Naive thymus-derived CD4-positive, alpha-beta T cell (primary cell): ENCODE measurements around the gene ADGRF3. TPM values are rescaled to one million over a fixed set of nuclear protein-coding genes. Genes with fewer than 3 reads are reported as not detected.
A peak's percentile ranks its signal among the peaks of the same experiment; 100 is the strongest.
"Not testable (repeated sequence)": the region's sequence is repeated elsewhere in the genome, so short reads cannot be mapped to it uniquely, and the experiment has no call there.

Experiments used
- ATAC-seq: fragments of 150-1000 bp; cut with Tn5 transposase; 2 replicates; pipeline ENCODE4 v1.10.0; 2021; ENCODE audit warnings: mild to moderate bottlenecking, moderate library complexity
- CTCF ChIA-PET: fragments of 350-600 bp; sonication (Branson Sonifier 250); formaldehyde crosslinking; loops from one replicate; lab custom pipeline; 2021; ENCODE audit warnings: antibody characterized with exemption; lab: Charles Lee
- POLR2A ChIA-PET: fragments of 350-600 bp; sonication (Branson Sonifier 250); formaldehyde crosslinking; loops from one replicate; lab custom pipeline; 2021; ENCODE audit warnings: antibody characterized with exemption, inconsistent platforms; lab: Charles Lee
- DNase-seq, 9 donors: peaks; one replicate each; pipeline versions ENCODE4 v3.0.0 to v3.0.0-alpha.2; 2020 to 2022; ENCODE audit warnings: mixed read lengths in 1 of 9
- H3K27ac ChIP-seq: one replicate; pipeline ENCODE4 v1.7.0; 2013; ENCODE audit warnings: mild to moderate bottlenecking, low read depth, low read length, moderate library complexity
- H3K27me3 ChIP-seq, 2 donors: one replicate each; pipeline ENCODE4 v1.7.0; 2013; ENCODE audit warnings: low read length in 2 of 2, mild to moderate bottlenecking in 2 of 2, moderate library complexity in 2 of 2; ENCODE audit not compliant: control insufficient read depth in 2 of 2, insufficient read depth in 2 of 2
- H3K36me3 ChIP-seq, 3 experiments: 1 replicate in 2 of 3; 2 replicates in 1 of 3; pipeline ENCODE4 v1.7.0; 2013; ENCODE audit warnings: low read length in 3 of 3, mild to moderate bottlenecking in 3 of 3, moderate library complexity in 1 of 3; ENCODE audit not compliant: insufficient read depth in 3 of 3, control insufficient read depth in 2 of 3
- H3K4me1 ChIP-seq, 2 donors: one replicate each; pipeline ENCODE4 v1.7.0; 2013; ENCODE audit warnings: low read length in 2 of 2, mild to moderate bottlenecking in 2 of 2, moderate library complexity in 1 of 2; ENCODE audit not compliant: control insufficient read depth in 2 of 2, insufficient read depth in 2 of 2
- H3K4me3 ChIP-seq: 2 replicates; pipeline ENCODE4 v1.7.0; 2013; ENCODE audit warnings: mild to moderate bottlenecking, low read length
- H3K9me3 ChIP-seq, 3 experiments: 1 replicate in 2 of 3; 2 replicates in 1 of 3; pipeline ENCODE4 v1.7.0; 2013; ENCODE audit warnings: low read length in 3 of 3; ENCODE audit not compliant: control insufficient read depth in 2 of 3
- H3K27ac Mint-ChIP-seq, 9 donors: one replicate each; pipeline ENCODE4 v1.8.0; 2020 to 2022; ENCODE audit warnings: mixed read lengths in 9 of 9, mild to moderate bottlenecking in 8 of 9, moderate library complexity in 5 of 9, inconsistent platforms in 2 of 9
- H3K27me3 Mint-ChIP-seq, 5 donors: one replicate each; pipeline ENCODE4 v1.8.0; 2021 to 2022; ENCODE audit warnings: mixed read lengths in 5 of 5, mild to moderate bottlenecking in 1 of 5
- H3K36me3 Mint-ChIP-seq, 5 donors: one replicate each; pipeline ENCODE4 v1.8.0; 2020 to 2022; ENCODE audit warnings: mixed read lengths in 5 of 5, mild to moderate bottlenecking in 3 of 5, inconsistent platforms in 1 of 5
- H3K4me1 Mint-ChIP-seq, 7 donors: one replicate each; pipeline ENCODE4 v1.8.0; 2020 to 2022; ENCODE audit warnings: mixed read lengths in 7 of 7, mild to moderate bottlenecking in 3 of 7, inconsistent platforms in 1 of 7
- H3K4me3 Mint-ChIP-seq, 10 donors: one replicate each; pipeline ENCODE4 v1.8.0; 2020 to 2022; ENCODE audit warnings: mild to moderate bottlenecking in 10 of 10, mixed read lengths in 10 of 10, moderate library complexity in 6 of 10, inconsistent platforms in 2 of 10
- H3K9me3 Mint-ChIP-seq, 11 donors: one replicate each; pipeline ENCODE4 v1.8.0; 2020 to 2022; ENCODE audit warnings: mixed read lengths in 11 of 11, mild to moderate bottlenecking in 4 of 11, inconsistent platforms in 1 of 11, moderate library complexity in 1 of 11
- intact Hi-C, 2 donors: fragments of 100-400 bp; cut with micrococcal nuclease; formaldehyde crosslinking; loops; one replicate each; pipeline ENCODE4 v1.15.1; 2023
- polyA plus RNA-seq, 2 donors: library from polyadenylated mRNA; unstranded; fragments of 300-500 nt; fragmentation: Illumina TruSeq; gene quantifications; one replicate each; pipeline ENCODE4 v1.2.3, GENCODE V29; 2021
- total RNA-seq, 6 experiments: library from RNA in 5 of 6; stranded (reverse) in 5 of 6; gene quantifications; 1 replicate in 5 of 6; 2 replicates in 1 of 6; pipeline ENCODE4 v1.2.3 and lab custom pipeline; 2021 to 2026

Gene ADGRF3
- total and polyA plus RNA-seq, 7 experiments from 2014 or later, result 0.09 to 5.0 (median 1.6) TPM

GRCh38 chr2:26336719-26337118 is 9.9 kb downstream of the ADGRF3 start:
- Histone ChIP-seq H3K4me3 (no peak overlapping the region), H3K36me3 (no peaks in the 10 kb centered on the region), H3K27ac (no peak overlapping the region), H3K9me3 (no peaks in the 10 kb centered on the region), H3K4me1 (no peaks in the 10 kb centered on the region), H3K27me3 (no peaks in the 10 kb centered on the region)
- ATAC-seq (no peak), DNase-seq (no peak)
- ChIA-PET CTCF (no interaction called here), POLR2A (interaction anchor here (0.6 to 1.2 kb wide), 2 partner anchors 9 to 59 kb away, joined by 3 to 4 read pairs; partner anchors contain the start of gene SELENOI)
- Mint-ChIP-seq H3K27ac (peak overlapping the region in 1 of 9 donors; percentile 31), H3K4me1 (peaks cover 0 to 12% (median 4%) of the 10 kb centered on the region in 7 donors), H3K27me3 (peaks cover 0 to 4% (median 0%) of the 10 kb centered on the region in 5 donors), H3K4me3 (no peak overlapping the region), H3K36me3 (peaks cover 0 to 7% (median 0%) of the 10 kb centered on the region in 5 donors), H3K9me3 (no peaks in the 10 kb centered on the region)
- intact Hi-C loops, result no loop called here

GRCh38 chr2:26335231-26335630 is 11.4 kb downstream of the ADGRF3 start:
- Mint-ChIP-seq H3K4me1 (peaks cover 0 to 12% (median 6%) of the 10 kb centered on the region in 7 donors), H3K36me3 (peaks cover 0 to 7% (median 0%) of the 10 kb centered on the region in 5 donors), H3K9me3 (no peaks in the 10 kb centered on the region), H3K4me3 (no peak overlapping the region), H3K27ac (no peak overlapping the region), H3K27me3 (peaks cover 0 to 4% (median 0%) of the 10 kb centered on the region in 5 donors)
- ChIA-PET POLR2A (interaction anchor here (1.6 kb wide), 1 partner anchor 11 kb away, joined by 4 read pairs; the partner anchor contains the start of genes ADGRF3 and SELENOI), CTCF (interaction anchor here (0.5 kb wide), 1 partner anchor 883 kb away, joined by 5 read pairs; no protein-coding TSS in a partner anchor)
- Histone ChIP-seq H3K27ac (no peak overlapping the region), H3K9me3 (no peaks in the 10 kb centered on the region), H3K4me1 (peaks cover 0 to 3% of the 10 kb centered on the region in 2 donors), H3K4me3 (no peak overlapping the region), H3K27me3 (no peaks in the 10 kb centered on the region), H3K36me3 (no peaks in the 10 kb centered on the region)
- DNase-seq (no peak), ATAC-seq (no peak)
- intact Hi-C loops, result no loop called here

- Histone ChIP-seq H3K36me3 (no peaks in the 10 kb centered on the region), H3K4me3 (no peak overlapping the region), H3K4me1 (peaks cover 0 to 6% of the 10 kb centered on the region in 2 donors), H3K27ac (no peak overlapping the region), H3K27me3 (no peaks in the 10 kb centered on the region), H3K9me3 (no peaks in the 10 kb centered on the region)
- H3K4me3 Mint-ChIP-seq, result no peak overlapping the region
- DNase-seq (no peak), ATAC-seq (no peak)
- ChIA-PET POLR2A (no interaction called here), CTCF (no interaction called here)
- no peaks in the 10 kb centered on the region for H3K9me3 Mint-ChIP-seq
- peaks cover 0 to 4% (median 0%) of the 10 kb centered on the region in 5 donors for H3K27me3 Mint-ChIP-seq
- peak overlapping the region in 2 of 9 donors; percentile 15 to 41 for H3K27ac Mint-ChIP-seq
- peaks cover 0 to 3% (median 0%) of the 10 kb centered on the region in 5 donors for H3K36me3 Mint-ChIP-seq
- intact Hi-C loops, result loop anchor here in 1 of 2 donors (5.0 kb wide), 1 partner anchor 134 kb away; no protein-coding TSS in a partner anchor
- H3K4me1 Mint-ChIP-seq, result peaks cover 3 to 14% (median 11%) of the 10 kb centered on the region in 7 donors
These were observed 13.3 kb downstream of the ADGRF3 start for GRCh38 chr2:26333293-26333692.

- H3K27ac ChIP-seq, DNase-seq, H3K9me3 ChIP-seq, H3K27me3 Mint-ChIP-seq, ATAC-seq, H3K4me1 ChIP-seq, H3K27ac Mint-ChIP-seq, H3K36me3 ChIP-seq, H3K36me3 Mint-ChIP-seq, H3K27me3 ChIP-seq, H3K4me3 Mint-ChIP-seq, H3K4me3 ChIP-seq, H3K9me3 Mint-ChIP-seq: not testable (repeated sequence)
- POLR2A ChIA-PET, result interaction anchor here (0.7 kb wide), 1 partner anchor 33 kb away, joined by 4 read pairs; no protein-coding TSS in a partner anchor
- CTCF ChIA-PET, result interaction anchor here (0.6 to 2.3 kb wide), 9 partner anchors 28 to 340 kb away, joined by 3 to 6 read pairs (median 3); partner anchors contain the start of genes HADHA and HADHB
- intact Hi-C loops, result loop anchor here (2.0 to 5.0 kb wide), 5 partner anchors 136 to 245 kb away; no protein-coding TSS in a partner anchor
- H3K4me1 Mint-ChIP-seq, result peaks cover 3 to 17% (median 11%) of the 10 kb centered on the region in 7 donors
These were observed 15.3 kb downstream of the ADGRF3 start for GRCh38 chr2:26331321-26331720.

- Histone ChIP-seq H3K4me1 (peaks cover 0 to 6% of the 10 kb centered on the region in 2 donors), H3K27ac (no peak overlapping the region), H3K27me3 (no peaks in the 10 kb centered on the region), H3K9me3 (no peaks in the 10 kb centered on the region), H3K36me3 (no peaks in the 10 kb centered on the region), H3K4me3 (no peak overlapping the region)
- CTCF ChIA-PET, result interaction anchor here (0.6 to 2.3 kb wide), 8 partner anchors 19 to 339 kb away, joined by 3 to 6 read pairs (median 3); partner anchors contain the start of genes HADHA and HADHB
- no peak for ATAC-seq
- Mint-ChIP-seq H3K4me1 (peaks cover 3 to 19% (median 9%) of the 10 kb centered on the region in 7 donors), H3K9me3 (no peaks in the 10 kb centered on the region), H3K27me3 (peaks cover 0 to 4% (median 0%) of the 10 kb centered on the region in 5 donors), H3K4me3 (no peak overlapping the region), H3K36me3 (peaks cover 0 to 3% (median 0%) of the 10 kb centered on the region in 5 donors), H3K27ac (no peak overlapping the region)
- intact Hi-C loops, result loop anchor here (1.0 to 5.0 kb wide), 11 partner anchors 15 to 379 kb away; partner anchors contain the start of genes HADHA (in 2 of the 2) and HADHB (in 2 of the 2)
- DNase-seq, result no peak
- POLR2A ChIA-PET, result interaction anchor here (0.7 kb wide), 1 partner anchor 32 kb away, joined by 4 read pairs; no protein-coding TSS in a partner anchor
These were observed 16.0 kb downstream of the ADGRF3 start for GRCh38 chr2:26330604-26331003.

- intact Hi-C loops, result loop anchor here (1.0 to 5.0 kb wide), 11 partner anchors 15 to 379 kb away; partner anchors contain the start of genes HADHA (in 2 of the 2) and HADHB (in 2 of the 2)
- H3K27ac Mint-ChIP-seq, result peak overlapping the region in 3 of 9 donors; percentile 19 to 58 (median 25)
- POLR2A ChIA-PET, result no interaction called here
- Histone ChIP-seq H3K9me3 (no peaks in the 10 kb centered on the region), H3K27me3 (no peaks in the 10 kb centered on the region), H3K27ac (no peak overlapping the region), H3K4me1 (peaks cover 0 to 6% of the 10 kb centered on the region in 2 donors), H3K36me3 (no peaks in the 10 kb centered on the region), H3K4me3 (no peak overlapping the region)
- CTCF ChIA-PET, result interaction anchor here (0.6 to 2.3 kb wide), 7 partner anchors 20 to 339 kb away, joined by 3 to 6 read pairs (median 4); partner anchors contain the start of genes HADHA and HADHB
- H3K36me3 Mint-ChIP-seq, result peaks cover 0 to 3% (median 0%) of the 10 kb centered on the region in 5 donors
- peaks cover 0 to 4% (median 0%) of the 10 kb centered on the region in 5 donors for H3K27me3 Mint-ChIP-seq
- DNase-seq (peak; percentile 62 to 81 (median 76)), ATAC-seq (peak; percentile 99)
- H3K4me1 Mint-ChIP-seq, result peaks cover 3 to 19% (median 9%) of the 10 kb centered on the region in 7 donors
- peak overlapping the region in 4 of 10 donors; percentile 6 to 41 (median 19) for H3K4me3 Mint-ChIP-seq
- H3K9me3 Mint-ChIP-seq, result no peaks in the 10 kb centered on the region
These were observed 16.5 kb downstream of the ADGRF3 start for GRCh38 chr2:26330114-26330549.
